ENCODE measurements around the gene LLGL2. TPM values are rescaled to one million over a fixed set of nuclear protein-coding genes. Genes with fewer than 3 reads are reported as not detected.
A peak's percentile ranks its signal among the peaks of the same experiment; 100 is the strongest.

LLGL2 gene
- total RNA-seq, 1 donor from 2014 or later = 14.8 TPM

- H3K27ac ChIP-seq (ENCODE audit: low read depth, low read length) = no peak overlapping the region
- TF ChIP-seq CTCF (IDR thresholded peaks at IDR 0.05; ENCODE audit: insufficient read depth, low read depth, low read length) (no peak), EZH2 (IDR thresholded peaks at IDR 0.05; ENCODE audit: insufficient read depth, low read length) (no peak)
- no peak overlapping the region for H3K4me2 ChIP-seq (ENCODE audit: low read length)
- FAIRE-seq (no peak), DNase-seq (ENCODE audit: low read depth) (no peak)
- H3K4me3 Mint-ChIP-seq (ENCODE audit: unreplicated experiment) = peak overlapping the region; percentile 66
- H2AFZ ChIP-seq (ENCODE audit: low read depth, low read length) = no peak overlapping the region
- no peaks in the 10 kb centered on the region for H3K4me1 ChIP-seq (ENCODE audit: insufficient read depth, low read length)
- H3K4me1 Mint-ChIP-seq (ENCODE audit: low read depth, unreplicated experiment) = no peaks in the 10 kb centered on the region
- H3K79me2 ChIP-seq (ENCODE audit: insufficient read depth, low read length) = no peaks in the 10 kb centered on the region
- H3K36me3 ChIP-seq (ENCODE audit: insufficient read depth, low read length) = no peaks in the 10 kb centered on the region
- H3K36me3 Mint-ChIP-seq (ENCODE audit: low read depth, unreplicated experiment) = peaks cover 2% of the 10 kb centered on the region
- H3K9ac ChIP-seq (ENCODE audit: low read length) = no peak overlapping the region
- H3K9me3 ChIP-seq (ENCODE audit: insufficient read depth, low read depth, low read length) = no peaks in the 10 kb centered on the region
- H3K27me3 Mint-ChIP-seq (ENCODE audit: low read depth, unreplicated experiment) = peaks cover 22% of the 10 kb centered on the region
- H4K20me1 ChIP-seq (ENCODE audit: insufficient read depth, low read length) = no peaks in the 10 kb centered on the region
- peaks cover 8% of the 10 kb centered on the region for H3K9me3 Mint-ChIP-seq (ENCODE audit: unreplicated experiment)
- peaks cover 14% of the 10 kb centered on the region for H3K27me3 ChIP-seq (ENCODE audit: insufficient read depth, low read length)
- H3K4me3 ChIP-seq (ENCODE audit: insufficient read depth, low read depth, low read length) = no peak overlapping the region
- no peak overlapping the region for H3K27ac Mint-ChIP-seq (ENCODE audit: unreplicated experiment)
Measured at GRCh38 chr17:75590849-75591721, 65.6 kb downstream of the LLGL2 start.

- no peak overlapping the region for H3K4me3 Mint-ChIP-seq (ENCODE audit: unreplicated experiment)
- no peak overlapping the region for H2AFZ ChIP-seq (ENCODE audit: low read depth, low read length)
- peaks cover 14% of the 10 kb centered on the region for H3K27me3 ChIP-seq (ENCODE audit: insufficient read depth, low read length)
- no peaks in the 10 kb centered on the region for H3K36me3 ChIP-seq (ENCODE audit: insufficient read depth, low read length)
- peaks cover 2% of the 10 kb centered on the region for H3K36me3 Mint-ChIP-seq (ENCODE audit: low read depth, unreplicated experiment)
- H4K20me1 ChIP-seq (ENCODE audit: insufficient read depth, low read length) = no peaks in the 10 kb centered on the region
- H3K4me1 Mint-ChIP-seq (ENCODE audit: low read depth, unreplicated experiment) = no peaks in the 10 kb centered on the region
- no peak for DNase-seq (ENCODE audit: low read depth)
- H3K27ac ChIP-seq (ENCODE audit: low read depth, low read length) = no peak overlapping the region
- FAIRE-seq = no peak
- no peak for TF ChIP-seq CTCF (IDR thresholded peaks at IDR 0.05; ENCODE audit: insufficient read depth, low read depth, low read length)
- TF ChIP-seq EZH2 (IDR thresholded peaks at IDR 0.05; ENCODE audit: insufficient read depth, low read length) = no peak
- H3K4me1 ChIP-seq (ENCODE audit: insufficient read depth, low read length) = no peaks in the 10 kb centered on the region
- H3K9me3 ChIP-seq (ENCODE audit: insufficient read depth, low read depth, low read length) = no peaks in the 10 kb centered on the region
- peaks cover 20% of the 10 kb centered on the region for H3K27me3 Mint-ChIP-seq (ENCODE audit: low read depth, unreplicated experiment)
- no peaks in the 10 kb centered on the region for H3K79me2 ChIP-seq (ENCODE audit: insufficient read depth, low read length)
- no peak overlapping the region for H3K9ac ChIP-seq (ENCODE audit: low read length)
- H3K9me3 Mint-ChIP-seq (ENCODE audit: unreplicated experiment) = peaks cover 4% of the 10 kb centered on the region
- H3K4me2 ChIP-seq (ENCODE audit: low read length) = no peak overlapping the region
- H3K27ac Mint-ChIP-seq (ENCODE audit: unreplicated experiment) = no peak overlapping the region
- no peak overlapping the region for H3K4me3 ChIP-seq (ENCODE audit: insufficient read depth, low read depth, low read length)
Measured at GRCh38 chr17:75591722-75592302, 66.3 kb downstream of the LLGL2 start.

Data from astrocyte (in vitro differentiated cells and primary cell).